Activated T-cell treated with anti-CD3 and anti-CD28 coated beads, Interleukin-2, amount 50 U/mL, for 24 hours (primary cell): ENCODE data around the gene EEPD1.
"Not testable (repeated sequence)": the region's sequence is repeated elsewhere in the genome, so short reads cannot be mapped to it uniquely, and the experiment has no call there.

Experiments
- DNase-seq: peaks from one replicate; pipeline ENCODE4 v3.0.0-alpha.2; 2020
- H3K27ac Mint-ChIP-seq: 2 replicates; pipeline ENCODE4 v1.8.0; 2020; ENCODE audit warnings: mild to moderate bottlenecking, mixed read lengths
- H3K27me3 Mint-ChIP-seq: 2 replicates; pipeline ENCODE4 v1.8.0; 2020; ENCODE audit warnings: mixed read lengths
- H3K36me3 Mint-ChIP-seq: 2 replicates; pipeline ENCODE4 v1.8.0; 2020; ENCODE audit warnings: low read depth, mixed read lengths
- H3K4me1 Mint-ChIP-seq: 2 replicates; pipeline ENCODE4 v1.8.0; 2020; ENCODE audit warnings: low read depth, mixed read lengths
- H3K4me3 Mint-ChIP-seq: 2 replicates; pipeline ENCODE4 v1.8.0; 2020; ENCODE audit warnings: mild to moderate bottlenecking, moderate library complexity, mixed read lengths
- H3K9me3 Mint-ChIP-seq: 2 replicates; pipeline ENCODE4 v1.8.0; 2020; ENCODE audit warnings: mixed read lengths

The EEPD1 gene

DNA sequence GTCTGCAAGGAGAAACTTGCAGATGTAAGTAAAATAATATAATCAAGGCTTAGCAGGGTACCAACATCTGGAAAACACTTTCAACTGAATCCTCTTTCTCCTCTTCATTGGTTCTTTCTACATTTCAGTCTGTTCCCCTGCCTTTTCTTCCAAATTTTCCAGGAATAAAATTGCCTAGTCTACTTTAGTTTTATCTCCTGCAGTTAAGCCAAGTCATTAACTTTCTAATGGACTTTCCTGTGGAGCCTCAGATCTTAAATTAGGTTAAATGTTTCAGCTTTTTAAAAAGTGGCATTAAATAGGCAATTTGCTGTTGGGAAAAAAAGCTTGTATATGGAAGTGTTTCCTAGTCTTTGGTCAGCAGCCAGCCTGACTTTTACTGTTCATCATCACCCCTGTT, 70.8 kb downstream of the EEPD1 start:
- no peak for DNase-seq
- H3K27ac Mint-ChIP-seq = no peak overlapping the region
- no peaks in the 10 kb centered on the region for H3K27me3 Mint-ChIP-seq
- no peaks in the 10 kb centered on the region for H3K36me3 Mint-ChIP-seq
- H3K4me1 Mint-ChIP-seq = no peaks in the 10 kb centered on the region
- no peaks in the 10 kb centered on the region for H3K9me3 Mint-ChIP-seq
- no peak overlapping the region for H3K4me3 Mint-ChIP-seq

DNA sequence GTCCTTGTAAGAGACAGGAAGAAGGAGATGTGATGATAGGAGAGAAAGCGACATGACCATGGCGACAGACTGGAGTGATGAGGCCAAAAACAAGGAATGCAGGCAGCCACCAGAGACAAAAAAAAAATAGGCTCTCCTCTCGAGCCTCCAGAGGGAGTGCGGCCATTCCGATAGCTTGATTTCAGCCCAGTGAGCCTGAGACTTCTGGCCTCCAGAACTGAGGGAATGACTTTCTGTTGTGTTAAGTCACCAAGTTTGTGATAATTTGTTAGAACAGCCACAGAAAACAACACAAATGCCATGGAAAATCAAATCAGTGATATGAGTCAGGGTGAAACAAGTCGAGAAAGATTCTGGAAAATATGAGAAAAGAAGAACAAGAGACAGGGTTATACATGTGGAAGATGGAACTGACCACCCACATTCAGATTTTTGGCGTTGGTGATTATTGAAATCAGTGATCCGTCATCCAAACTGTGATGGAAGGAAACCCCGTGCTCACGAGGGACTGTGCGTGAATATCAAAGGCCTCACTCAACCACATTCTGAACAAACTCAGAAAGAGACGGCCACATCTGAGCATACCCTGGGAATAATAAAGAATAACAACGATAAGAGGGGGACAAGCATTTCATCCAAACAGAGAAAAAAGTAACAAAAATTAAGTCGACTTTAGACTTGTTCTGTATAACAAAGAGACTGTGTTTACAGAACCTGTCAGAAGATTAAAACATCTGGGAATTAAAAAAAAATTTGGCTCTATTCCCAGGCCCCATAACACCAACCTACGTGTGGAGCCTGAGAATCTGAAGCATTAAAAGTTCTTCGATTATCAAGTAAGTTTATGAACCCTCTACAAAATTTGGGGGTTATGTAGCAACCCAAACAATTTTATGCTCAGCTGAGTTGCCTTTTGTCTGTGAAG, 72.1 kb downstream of the EEPD1 start:
- H3K27me3 Mint-ChIP-seq = no peaks in the 10 kb centered on the region
- H3K4me1 Mint-ChIP-seq = no peaks in the 10 kb centered on the region
- no peak overlapping the region for H3K4me3 Mint-ChIP-seq
- H3K9me3 Mint-ChIP-seq = no peaks in the 10 kb centered on the region
- H3K27ac Mint-ChIP-seq = no peak overlapping the region
- H3K36me3 Mint-ChIP-seq = no peaks in the 10 kb centered on the region
- no peak for DNase-seq

DNA sequence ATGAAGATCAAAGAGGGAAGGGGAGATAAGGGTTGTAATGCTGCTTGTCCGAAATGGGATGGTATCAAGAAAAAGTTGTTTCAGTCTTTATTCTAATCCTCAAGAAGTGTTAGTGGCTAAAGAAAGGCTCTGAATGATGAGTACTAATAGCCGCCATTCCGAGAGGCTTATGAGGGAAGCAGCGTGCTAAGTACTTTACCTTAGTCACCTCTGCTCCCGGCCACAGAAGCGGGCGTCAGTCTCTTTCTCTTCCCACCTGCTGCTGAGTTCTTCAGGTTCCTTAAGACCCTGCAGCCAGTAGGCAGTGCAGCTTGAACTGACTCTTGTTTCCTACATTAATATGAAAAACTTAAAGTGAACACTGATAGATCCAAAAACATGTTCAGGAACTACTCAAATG, 73.1 kb downstream of the EEPD1 start:
- Mint-ChIP-seq H3K27ac (no peak overlapping the region), H3K27me3 (no peaks in the 10 kb centered on the region), H3K36me3 (no peaks in the 10 kb centered on the region), H3K4me3 (no peak overlapping the region), H3K4me1 (no peaks in the 10 kb centered on the region), H3K9me3 (no peaks in the 10 kb centered on the region)
- DNase-seq = no peak

DNA sequence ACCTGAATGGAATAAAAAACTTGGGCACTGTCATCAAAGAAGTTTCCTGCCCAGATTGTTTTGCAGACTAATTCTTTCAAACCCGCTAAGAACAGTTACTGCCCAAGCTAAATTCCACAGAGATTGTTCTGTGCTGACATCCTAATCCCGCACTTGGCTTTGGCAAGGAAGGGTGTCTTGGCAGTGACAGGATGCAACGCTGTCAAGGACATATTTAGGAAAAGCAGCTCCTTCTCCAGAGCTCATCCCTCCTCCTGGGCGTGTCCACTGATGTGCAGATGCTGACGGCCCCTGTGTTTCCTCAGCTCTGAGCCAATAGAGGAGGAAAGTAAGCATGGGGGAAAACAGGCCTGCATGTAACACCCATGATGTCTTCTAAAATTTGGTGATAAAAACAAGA, 74.2 kb downstream of the EEPD1 start:
- no peak overlapping the region for H3K4me3 Mint-ChIP-seq
- H3K36me3 Mint-ChIP-seq = no peaks in the 10 kb centered on the region
- no peak for DNase-seq
- no peaks in the 10 kb centered on the region for H3K4me1 Mint-ChIP-seq
- H3K27ac Mint-ChIP-seq = no peak overlapping the region
- H3K9me3 Mint-ChIP-seq = no peaks in the 10 kb centered on the region
- H3K27me3 Mint-ChIP-seq = no peaks in the 10 kb centered on the region

DNA sequence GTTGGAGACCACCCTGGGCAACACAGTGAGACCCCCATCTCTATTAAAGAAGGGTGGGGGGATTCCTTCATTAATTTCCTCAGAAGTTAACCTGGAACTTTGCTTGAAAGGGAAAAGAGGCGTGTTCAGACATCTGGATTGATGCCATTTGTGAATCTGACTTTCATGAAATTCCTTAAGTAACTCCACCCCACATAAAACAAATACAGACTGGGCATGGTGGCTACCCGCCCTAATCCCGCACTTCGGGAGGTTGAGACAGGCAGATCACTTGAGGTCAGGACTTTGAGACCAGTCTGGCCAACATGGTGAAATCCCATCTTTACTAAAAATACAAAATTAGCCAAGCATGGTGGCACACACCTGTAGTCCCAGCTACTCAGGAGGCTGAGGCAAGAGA, 75.0 kb downstream of the EEPD1 start:
- no peaks in the 10 kb centered on the region for H3K9me3 Mint-ChIP-seq
- no peak overlapping the region for H3K27ac Mint-ChIP-seq
- no peak for DNase-seq
- H3K4me1 Mint-ChIP-seq = no peaks in the 10 kb centered on the region
- no peak overlapping the region for H3K4me3 Mint-ChIP-seq
- no peaks in the 10 kb centered on the region for H3K36me3 Mint-ChIP-seq
- no peaks in the 10 kb centered on the region for H3K27me3 Mint-ChIP-seq

DNA sequence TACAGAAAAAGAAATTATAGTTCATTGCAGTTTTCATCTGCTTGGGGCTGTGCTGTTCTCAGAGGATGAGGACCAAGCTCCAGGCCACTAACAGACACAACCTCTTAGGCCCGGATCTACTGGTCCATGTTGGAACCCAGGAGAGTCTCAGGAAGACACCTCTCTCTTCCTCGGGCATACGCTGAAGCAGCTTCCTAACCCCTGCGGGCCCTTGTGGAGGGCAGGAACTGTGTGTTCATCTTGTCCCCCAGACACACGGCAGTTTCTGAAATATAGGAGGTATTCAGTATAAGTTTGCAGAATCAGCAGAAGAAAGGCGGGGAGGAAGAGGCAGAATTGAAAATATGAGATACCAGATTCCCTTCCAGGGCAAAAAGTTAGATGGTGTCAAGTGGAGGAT, 78.4 kb downstream of the EEPD1 start:
- Mint-ChIP-seq H3K9me3 (no peaks in the 10 kb centered on the region), H3K27ac (no peak overlapping the region), H3K4me1 (no peaks in the 10 kb centered on the region), H3K4me3 (no peak overlapping the region), H3K36me3 (no peaks in the 10 kb centered on the region), H3K27me3 (no peaks in the 10 kb centered on the region)
- no peak for DNase-seq

DNA sequence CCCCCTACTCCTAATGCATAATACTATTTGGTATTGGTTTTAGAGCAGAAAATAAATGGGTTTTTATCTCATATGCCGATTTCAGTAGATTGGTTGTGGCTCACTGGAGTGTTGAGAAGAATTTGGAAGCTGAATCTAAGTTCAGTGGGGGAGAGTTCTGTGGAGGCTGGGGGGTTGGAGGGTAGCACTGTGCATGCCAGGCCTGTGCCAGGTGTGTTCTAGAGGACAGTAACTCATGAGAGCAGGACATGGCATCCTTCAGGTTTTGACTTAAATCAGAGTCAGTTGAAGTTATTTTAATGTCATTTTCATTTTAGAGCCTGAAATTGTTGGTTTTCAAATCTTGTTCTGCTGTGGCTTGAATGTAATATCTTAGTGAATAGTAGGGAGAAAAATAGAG, 79.5 kb downstream of the EEPD1 start:
- Mint-ChIP-seq H3K36me3 (no peaks in the 10 kb centered on the region), H3K4me3 (no peak overlapping the region), H3K27ac (no peak overlapping the region), H3K27me3 (no peaks in the 10 kb centered on the region), H3K4me1 (no peaks in the 10 kb centered on the region), H3K9me3 (no peaks in the 10 kb centered on the region)
- DNase-seq = no peak

DNA sequence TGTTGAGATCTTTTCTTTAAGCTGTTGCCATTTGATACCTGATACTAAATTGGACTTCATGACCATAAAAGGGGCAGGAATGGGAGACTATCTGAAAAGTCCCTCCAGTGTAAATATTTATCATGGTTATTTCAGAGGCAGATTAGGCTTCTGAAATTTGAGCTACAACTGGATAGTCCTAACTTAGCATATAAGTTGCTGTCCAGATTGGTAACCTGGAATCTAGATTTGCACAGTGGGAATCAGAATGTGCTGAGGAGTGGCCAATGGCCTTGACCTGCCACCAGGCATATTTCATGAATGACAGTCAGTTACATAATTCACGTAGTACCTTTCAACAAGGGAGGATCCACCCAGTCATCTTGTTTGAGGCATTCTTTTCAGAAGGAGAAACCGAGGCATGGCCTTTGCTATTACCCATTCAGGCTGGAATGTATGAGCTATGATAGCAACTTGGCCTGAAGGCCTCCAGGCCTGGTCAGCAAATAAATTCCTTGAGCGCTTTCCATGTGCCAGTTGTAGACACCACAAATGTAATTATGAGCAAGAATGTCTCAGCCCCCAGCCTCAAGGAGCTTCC, 80.0 kb downstream of the EEPD1 start:
- H3K27ac Mint-ChIP-seq = no peak overlapping the region

DNA sequence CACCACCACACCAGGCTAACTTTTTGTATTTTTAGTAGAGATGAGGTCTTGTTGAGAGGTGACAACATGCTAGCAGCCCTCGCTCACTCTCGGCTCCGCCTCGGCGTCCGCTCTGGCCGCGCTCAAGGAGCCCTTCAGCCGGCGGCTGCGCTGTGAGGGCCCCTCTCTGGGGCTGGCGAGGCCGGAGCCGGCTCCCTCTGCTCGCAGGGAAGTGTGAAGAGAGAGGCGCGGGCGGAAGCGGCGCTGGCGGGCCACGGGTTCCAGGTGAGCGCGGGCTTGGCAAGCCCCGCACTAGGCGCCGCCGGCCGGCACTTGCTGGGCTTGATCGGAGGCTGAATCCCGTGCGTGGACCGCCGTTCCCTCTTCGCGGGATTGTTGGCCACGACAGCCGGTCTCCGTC, 83.0 kb downstream of the EEPD1 start:
- Mint-ChIP-seq H3K27me3 (no peaks in the 10 kb centered on the region), H3K9me3 (no peaks in the 10 kb centered on the region), H3K27ac (no peak overlapping the region), H3K4me1 (no peaks in the 10 kb centered on the region), H3K4me3 (no peak overlapping the region), H3K36me3 (no peaks in the 10 kb centered on the region)
- DNase-seq = no peak

More for the DNA sequence above, 80.0 kb downstream of the EEPD1 start:
- no peaks in the 10 kb centered on the region for H3K36me3 Mint-ChIP-seq
- no peaks in the 10 kb centered on the region for H3K27me3 Mint-ChIP-seq
- H3K9me3 Mint-ChIP-seq = no peaks in the 10 kb centered on the region
- no peaks in the 10 kb centered on the region for H3K4me1 Mint-ChIP-seq
- H3K4me3 Mint-ChIP-seq = no peak overlapping the region
- no peak for DNase-seq

DNA sequence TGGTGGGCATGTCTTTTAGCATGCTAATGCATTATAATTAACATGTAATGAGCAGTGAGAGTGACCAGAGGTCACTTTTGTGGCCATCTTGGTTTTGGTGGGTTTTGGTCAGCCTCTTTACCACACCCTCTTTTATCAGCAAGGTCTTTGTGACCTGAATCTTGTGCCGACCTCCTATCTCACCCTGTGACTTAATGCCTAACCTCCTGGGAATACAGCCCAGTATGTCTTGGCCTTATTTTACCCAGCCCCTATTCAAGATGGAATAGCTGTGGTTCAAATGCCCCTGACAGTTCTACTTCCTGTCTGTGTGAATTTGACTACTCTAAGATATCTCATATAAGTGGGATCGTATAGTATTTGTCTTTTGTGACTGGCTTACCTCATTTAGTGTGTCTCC, 85.1 kb downstream of the EEPD1 start:
- H3K9me3 Mint-ChIP-seq = no peaks in the 10 kb centered on the region
- H3K27me3 Mint-ChIP-seq = no peaks in the 10 kb centered on the region
- no peak overlapping the region for H3K27ac Mint-ChIP-seq
- no peaks in the 10 kb centered on the region for H3K4me1 Mint-ChIP-seq
- H3K4me3 Mint-ChIP-seq = no peak overlapping the region
- DNase-seq = no peak
- H3K36me3 Mint-ChIP-seq = no peaks in the 10 kb centered on the region

DNA sequence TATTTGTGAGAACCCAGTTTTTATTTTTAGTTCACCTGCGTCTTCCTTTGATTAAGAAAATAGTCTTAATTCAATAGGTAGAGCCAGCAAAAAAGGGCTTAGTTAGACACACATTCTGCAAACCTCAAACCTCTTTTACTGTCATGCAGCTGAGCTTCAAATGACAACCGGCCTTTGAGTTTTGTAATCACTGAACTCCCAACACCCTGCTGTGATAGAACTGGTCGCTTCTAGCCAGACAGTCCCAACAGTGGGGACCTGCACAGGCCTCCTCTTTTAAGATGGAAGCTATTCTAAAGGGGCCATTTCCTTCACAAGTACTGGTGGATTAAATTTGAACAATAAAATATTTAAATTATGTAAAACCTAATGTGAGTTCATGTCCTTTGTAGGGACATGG, 90.3 kb downstream of the EEPD1 start:
- not testable (repeated sequence) for H3K36me3 Mint-ChIP-seq, H3K27me3 Mint-ChIP-seq, H3K4me3 Mint-ChIP-seq, H3K9me3 Mint-ChIP-seq, DNase-seq, H3K4me1 Mint-ChIP-seq, H3K27ac Mint-ChIP-seq

DNA sequence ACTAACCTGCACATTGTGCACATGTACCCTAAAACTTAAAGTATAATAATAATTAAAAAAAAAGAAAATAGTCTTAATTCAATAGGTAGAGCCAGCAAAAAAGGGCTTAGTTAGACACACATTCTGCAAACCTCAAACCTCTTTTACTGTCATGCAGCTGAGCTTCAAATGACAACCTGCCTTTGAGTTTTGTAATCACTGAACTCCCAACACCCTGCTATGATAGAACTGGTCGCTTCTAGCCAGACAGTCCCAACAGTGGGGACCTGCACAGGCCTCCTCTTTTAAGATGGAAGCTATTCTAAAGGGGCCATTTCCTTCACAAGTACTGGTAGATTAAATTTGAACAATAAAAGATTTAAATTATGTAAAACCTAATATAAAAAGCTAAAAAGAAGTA, 90.9 kb downstream of the EEPD1 start:
- DNase-seq, H3K9me3 Mint-ChIP-seq, H3K4me1 Mint-ChIP-seq, H3K36me3 Mint-ChIP-seq, H3K27ac Mint-ChIP-seq, H3K27me3 Mint-ChIP-seq, H3K4me3 Mint-ChIP-seq: not testable (repeated sequence)

DNA sequence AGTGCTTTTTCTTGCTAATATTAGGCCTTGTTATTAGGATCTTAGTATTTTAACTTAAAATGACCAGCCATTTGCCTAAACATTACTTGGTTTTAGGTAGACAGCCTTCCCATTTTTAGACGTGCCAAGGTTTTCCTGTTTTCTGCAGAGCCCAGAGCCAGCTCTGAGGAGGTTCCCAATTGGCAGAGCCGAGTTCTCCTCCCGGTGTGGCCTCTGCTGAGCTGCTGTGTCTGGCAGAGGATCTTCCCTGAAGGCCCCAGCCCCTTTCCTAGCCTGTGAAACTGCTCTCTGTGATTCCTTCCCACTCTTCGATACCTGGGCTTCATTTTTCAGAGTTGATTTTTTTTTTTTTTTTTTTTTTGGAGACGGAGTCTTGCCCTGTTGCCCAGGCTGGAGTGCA, 91.4 kb downstream of the EEPD1 start:
- H3K27me3 Mint-ChIP-seq = no peaks in the 10 kb centered on the region
- DNase-seq = no peak
- H3K4me3 Mint-ChIP-seq = no peak overlapping the region
- no peaks in the 10 kb centered on the region for H3K9me3 Mint-ChIP-seq
- H3K36me3 Mint-ChIP-seq = no peaks in the 10 kb centered on the region
- H3K27ac Mint-ChIP-seq = no peak overlapping the region
- no peaks in the 10 kb centered on the region for H3K4me1 Mint-ChIP-seq

DNA sequence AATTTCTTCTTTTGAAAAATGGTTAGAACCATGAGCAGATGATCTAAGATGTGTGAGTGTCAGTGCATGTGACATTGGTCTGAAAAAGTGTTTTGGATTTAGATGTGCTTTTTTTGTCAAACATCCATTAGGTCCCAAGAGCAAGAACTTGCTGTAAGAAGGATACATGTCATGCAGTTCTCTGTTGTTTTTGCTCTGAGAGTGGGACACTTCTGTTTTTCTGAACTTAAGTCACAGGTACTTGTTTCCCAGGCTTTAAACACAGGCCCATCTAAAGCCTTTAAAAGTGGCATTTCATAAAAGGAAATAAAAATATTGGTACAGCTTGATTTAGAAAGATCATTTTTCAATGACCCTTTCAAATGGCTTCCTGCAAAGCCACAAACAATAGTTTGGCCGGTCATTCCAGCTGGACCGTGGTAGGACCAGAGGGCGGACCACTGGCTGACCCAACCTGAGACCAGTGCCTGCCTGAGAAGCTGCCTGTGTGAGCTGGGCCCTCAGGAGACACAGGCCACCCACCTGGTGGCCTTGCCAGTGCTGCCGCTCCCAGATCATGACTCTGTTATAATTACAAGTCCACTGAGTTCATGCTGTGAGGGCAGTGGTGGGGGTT, 92.7 kb downstream of the EEPD1 start:
- Mint-ChIP-seq H3K4me1 (no peaks in the 10 kb centered on the region), H3K9me3 (no peaks in the 10 kb centered on the region), H3K36me3 (no peaks in the 10 kb centered on the region), H3K27me3 (no peaks in the 10 kb centered on the region), H3K27ac (no peak overlapping the region), H3K4me3 (no peak overlapping the region)
- DNase-seq = no peak

DNA sequence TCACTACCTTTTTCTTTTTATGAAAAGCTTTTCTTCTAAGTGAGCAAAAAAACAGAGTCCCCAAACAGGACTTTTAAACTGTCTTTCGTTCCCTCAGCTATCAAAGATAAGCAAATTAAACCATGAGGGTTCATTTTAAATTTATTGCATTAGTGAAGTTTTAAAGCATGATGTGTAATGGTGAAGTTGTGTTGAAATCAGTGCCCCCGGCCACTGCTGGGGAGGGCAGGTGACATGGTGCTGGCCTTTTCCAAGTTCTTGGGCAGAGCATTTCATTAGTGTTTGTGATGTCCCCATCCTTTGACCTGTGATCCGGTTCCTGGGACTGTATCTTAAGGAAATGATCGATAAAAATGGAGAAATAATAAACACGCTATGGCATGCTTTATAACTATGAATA, 96.0 kb downstream of the EEPD1 start:
- Mint-ChIP-seq H3K36me3 (no peaks in the 10 kb centered on the region), H3K4me1 (no peaks in the 10 kb centered on the region), H3K4me3 (no peak overlapping the region), H3K27ac (no peak overlapping the region), H3K9me3 (peaks cover 1% of the 10 kb centered on the region), H3K27me3 (no peaks in the 10 kb centered on the region)
- no peak for DNase-seq
